HG03175 (cell line): Measurements from ENCODE around the gene FCN2.

Experiments used
- ATAC-seq: cut with Tn5 transposase; IDR thresholded peaks from one replicate; pipeline ENCODE4 v1.9.1; 2021; ENCODE audit warnings: mild to moderate bottlenecking, moderate library complexity; ENCODE audit not compliant: unreplicated experiment

FCN2 gene

DNA sequence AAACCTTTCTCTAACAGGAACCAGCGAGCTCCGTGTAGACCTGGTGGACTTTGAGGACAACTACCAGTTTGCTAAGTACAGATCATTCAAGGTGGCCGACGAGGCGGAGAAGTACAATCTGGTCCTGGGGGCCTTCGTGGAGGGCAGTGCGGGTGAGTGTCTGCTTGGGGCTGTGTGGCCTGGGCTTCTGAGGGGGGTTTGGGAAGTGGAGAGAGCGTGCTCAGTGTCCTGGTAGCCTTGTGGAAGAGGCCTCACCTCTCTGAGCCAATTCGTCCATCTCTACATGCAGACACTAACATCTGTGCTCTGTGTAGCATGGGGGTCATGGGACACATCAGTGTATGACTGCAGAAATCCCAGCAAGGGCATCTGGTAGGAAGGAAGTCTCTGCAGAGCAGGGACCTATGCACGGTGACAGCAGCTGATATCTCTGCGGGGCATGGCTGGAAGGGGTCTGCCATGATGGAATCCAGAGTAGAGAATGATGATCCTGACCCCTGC, 5.9 kb downstream of the FCN2 start:
- ATAC-seq = no peak

DNA sequence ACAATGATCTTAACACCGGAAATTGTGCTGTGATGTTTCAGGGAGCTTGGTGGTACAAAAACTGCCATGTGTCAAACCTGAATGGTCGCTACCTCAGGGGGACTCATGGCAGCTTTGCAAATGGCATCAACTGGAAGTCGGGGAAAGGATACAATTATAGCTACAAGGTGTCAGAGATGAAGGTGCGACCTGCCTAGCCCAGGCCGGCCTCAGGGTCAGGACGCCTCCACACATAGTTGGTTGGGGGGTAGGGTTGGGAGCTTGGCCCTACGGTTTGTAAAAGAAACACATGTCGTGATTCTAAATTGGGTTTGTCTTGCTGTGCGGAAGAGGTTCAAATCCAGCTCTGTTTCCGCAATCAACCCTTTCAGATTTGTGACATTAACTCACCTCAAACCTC, 6.6 kb downstream of the FCN2 start:
- no peak for ATAC-seq

DNA sequence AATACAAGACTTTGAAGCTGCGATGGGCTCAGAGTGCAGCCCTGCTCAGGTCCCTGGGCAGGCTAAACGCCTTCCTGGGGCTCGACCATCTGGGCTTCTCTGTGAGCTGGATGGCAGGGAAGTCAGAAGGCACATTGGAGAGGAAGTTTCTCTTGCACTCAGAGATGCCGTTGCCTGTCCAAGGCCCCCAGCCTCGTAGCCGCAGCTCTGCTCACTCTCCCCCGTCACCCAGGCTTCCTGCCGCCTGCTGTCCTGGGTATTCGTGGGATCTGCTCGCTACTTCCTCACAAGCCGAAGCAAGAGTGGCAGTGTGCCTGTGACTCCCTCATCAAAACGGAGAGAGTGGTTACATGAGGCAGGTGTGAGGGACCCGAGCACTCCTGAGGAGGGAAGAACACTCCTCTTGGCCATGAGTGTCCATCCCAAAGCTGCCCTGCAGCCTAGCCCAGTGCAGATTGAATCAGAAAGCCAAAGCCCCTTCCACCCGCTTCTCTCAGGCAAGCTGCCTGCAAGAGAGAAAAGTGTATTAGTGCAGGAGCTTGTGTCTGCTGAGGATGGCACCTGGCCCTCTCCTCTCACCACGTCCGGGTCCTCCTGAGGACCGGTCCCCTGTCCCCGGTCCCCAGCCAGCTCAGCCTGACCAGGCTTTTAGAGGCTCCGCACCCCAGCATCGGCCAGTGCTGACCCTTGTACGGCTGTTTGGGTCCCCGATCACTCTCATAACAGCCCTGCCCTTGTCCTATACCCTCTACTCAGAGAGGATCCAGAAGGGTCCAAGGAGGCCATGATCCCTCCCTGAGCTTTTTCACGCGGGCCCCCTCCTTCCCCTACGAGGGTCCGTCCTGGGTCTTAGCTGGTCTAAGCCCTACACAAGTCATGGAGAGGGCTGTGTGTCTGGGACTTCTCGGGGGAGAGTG, 7.3 kb downstream of the FCN2 start:
- no peak for ATAC-seq

DNA sequence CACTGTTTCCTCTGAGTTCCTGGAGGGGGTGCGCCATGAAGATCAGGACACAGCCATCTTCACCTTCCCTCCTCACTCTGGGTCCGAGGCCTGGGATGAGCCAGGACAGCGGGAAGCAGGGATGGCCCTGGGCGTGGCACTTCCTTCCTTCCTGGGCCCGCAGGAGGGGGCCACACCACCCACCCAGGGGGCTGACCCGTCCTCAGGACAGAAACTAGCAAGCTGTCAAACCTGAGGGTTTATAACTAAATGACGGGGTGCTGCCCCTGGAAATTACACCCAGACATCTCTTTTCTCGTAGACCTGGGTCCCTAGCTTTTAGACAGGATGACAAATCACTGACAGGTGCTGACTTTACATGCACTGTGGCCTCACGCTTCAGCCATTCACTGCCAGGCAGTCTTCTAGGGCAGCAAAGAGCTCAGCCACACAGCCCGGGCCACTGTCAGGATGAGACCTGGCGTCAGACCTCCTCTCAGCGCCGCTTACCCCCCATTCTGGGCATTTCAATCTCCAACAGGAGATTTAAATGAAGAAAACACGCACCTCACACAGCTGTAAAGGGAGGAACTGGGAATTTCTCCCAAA, 8.1 kb downstream of the FCN2 start:
- no peak for ATAC-seq

DNA sequence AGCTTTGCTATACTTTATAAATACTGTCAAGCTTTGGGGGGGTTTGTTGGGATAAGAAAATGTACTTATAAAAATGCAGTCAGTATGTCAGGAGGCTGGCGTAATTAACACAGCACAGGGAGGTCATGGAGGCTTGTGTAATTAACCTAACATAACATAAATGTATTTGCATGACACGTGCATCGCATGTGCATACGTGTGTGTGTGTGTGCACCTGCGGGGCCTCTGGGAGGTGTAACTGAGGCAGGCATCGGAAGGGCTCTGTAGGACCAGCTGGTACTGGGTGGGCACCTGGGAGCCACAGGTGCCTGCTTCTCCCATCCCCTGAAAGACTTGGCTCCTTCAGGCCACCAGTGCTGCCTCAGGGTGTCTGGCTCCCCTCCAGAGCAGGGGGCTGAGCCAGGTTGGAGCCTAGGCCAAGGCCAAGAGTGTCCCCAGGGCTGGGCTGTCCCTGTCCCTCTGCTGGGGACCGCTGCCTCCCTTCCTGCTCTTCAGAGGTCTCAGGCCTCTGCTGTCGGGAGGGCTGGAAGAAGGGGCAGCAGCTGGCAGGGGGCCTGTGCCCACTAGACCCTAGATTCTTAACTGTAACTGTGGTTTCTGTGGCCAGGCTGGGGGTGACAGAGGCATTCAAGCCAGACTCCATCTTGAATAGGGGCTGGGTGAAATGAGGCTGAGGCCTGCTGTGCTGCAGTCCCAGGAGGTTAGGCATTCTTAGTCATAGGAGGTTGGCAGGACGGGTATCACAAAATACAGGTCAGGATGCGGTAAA, 9.0 kb downstream of the FCN2 start:
- no peak for ATAC-seq

DNA sequence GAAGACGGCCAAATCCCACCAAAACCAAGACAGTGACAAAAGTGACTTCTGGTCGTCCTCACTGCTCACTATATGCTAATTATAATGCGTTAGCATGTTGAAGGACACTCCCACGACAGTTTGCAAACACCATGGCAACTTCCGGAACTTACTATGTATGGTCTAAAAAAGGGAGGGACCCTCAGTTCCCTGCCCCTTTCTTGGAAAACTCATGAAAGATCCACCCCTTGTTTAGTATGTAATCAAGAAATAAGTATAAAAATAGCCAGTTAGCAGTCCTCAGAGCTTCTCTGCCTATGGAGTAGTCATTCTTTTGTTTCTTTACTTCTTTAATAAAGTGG, 9.5 kb downstream of the FCN2 start:
- no peak for ATAC-seq

DNA sequence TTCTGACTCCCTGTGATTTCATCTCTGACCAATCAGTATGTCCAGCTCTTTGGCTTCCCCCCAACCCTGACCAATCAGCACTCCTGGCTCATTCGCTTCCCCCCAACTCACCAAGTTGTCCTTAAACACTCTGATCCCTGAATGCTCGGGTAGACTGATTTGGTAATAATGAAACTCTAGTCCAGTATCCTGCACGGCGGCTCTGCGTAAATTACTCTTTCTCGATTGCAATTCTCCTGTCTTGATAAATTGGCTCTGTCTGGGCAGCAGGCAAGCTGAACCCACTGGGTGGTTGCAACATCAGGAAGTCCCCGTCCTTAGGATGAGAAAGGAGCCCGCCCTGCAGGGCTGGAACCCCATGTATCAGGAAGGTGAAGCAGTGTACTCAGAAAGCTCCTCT, 10.4 kb downstream of the FCN2 start:
- no peak for ATAC-seq

DNA sequence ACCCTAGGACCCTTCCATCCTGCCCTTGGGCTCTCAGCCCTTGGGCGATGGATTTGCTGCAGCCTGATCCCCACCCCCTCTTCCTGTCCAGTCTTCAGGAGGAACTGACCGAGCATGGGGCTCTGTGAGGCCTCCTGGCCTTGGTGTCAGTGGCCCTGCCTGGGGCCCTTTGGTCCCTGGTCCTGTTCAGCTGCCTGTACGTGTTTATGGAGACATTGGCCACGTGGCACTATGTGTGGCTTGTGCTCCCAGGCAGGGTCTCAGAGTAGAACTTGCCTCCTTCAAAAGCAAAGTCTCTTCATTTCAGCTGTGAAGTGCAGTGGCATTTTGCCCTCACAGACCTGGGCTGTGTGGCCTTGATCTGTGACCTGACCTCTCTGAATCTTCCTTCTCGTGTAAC, 11.1 kb downstream of the FCN2 start:
- no peak for ATAC-seq

DNA sequence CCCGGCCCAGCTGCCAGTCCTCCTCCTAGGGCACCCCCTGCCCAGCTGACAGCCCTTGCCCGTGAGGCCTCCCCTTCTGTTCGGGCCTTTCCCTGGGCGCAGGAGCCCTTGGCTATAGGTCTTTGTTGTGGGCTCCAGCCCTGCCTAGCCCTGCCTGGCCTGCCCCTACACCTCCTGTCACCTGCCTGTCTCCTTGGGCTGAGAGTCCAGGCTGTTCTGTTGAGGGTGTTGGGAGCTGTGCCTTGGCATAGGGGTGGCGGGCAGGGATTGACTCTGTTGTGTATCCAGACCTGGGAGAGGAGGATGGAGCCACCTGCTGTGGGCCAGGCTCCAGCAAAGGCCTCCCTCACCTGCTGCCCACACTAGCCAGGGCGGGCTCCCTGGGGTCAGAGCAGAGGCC, 11.6 kb downstream of the FCN2 start:
- no peak for ATAC-seq

DNA sequence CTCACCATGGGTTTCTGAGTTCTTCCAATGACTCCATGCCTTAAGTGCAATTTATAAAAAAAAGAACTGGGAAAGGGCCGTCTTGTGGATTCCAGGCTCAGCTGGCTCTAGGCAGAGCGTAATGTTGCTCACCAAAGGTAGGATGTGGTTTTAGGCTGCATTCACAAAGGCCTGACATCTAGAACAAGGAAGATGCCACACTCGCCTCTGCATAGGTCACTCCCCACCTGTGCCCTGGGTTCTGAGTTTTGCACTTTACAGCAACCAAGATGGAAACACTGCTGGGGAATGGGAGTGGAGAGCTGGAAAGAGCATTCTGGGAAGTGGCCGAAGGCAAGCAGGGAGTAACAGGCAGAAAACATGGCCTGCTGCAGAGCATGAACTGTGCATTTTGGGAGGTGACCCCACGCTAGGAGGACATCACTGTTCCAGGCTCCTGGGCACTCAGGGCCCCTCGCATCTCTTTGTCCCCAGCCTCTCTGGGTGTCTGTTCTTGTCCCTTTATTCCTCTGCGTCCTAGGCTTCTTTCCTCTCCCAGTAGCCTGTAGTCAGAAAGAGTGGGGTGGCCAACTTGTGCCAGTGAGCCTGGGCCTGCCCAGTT, 12.3 kb downstream of the FCN2 start:
- ATAC-seq = no peak

DNA sequence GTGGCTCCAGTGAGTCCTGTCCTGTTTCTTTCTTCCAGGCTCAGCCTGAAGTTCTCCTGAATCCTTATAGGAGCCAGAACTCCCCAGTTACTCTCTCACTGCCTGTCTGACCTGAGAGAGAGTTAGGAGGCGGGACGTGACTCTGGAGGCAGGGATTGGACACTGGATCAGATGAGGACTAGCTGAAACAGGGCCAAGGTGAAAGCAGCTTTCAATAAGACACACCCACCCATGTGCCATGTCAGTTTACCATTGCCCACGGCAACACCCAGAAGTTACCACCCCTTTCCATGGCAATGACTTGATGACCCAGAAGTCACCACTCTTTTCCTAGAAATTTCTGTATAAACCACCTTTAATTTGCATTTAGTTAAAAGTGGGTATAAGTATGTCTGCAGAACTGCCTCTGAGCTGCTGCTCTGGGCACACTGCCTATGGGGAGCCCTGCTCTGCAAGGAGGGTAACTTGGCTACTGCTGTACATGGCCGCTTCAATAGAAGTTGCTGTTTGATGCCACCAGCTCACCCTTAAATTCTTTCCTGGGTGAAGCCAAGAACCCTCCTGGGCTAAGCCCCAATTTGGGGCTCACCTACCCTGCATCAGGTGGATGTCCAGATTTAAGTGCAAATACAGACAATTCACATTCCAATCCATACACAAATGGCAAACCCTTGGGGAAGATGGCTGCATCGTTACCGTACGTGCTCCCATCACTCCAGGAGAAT, 13.7 kb downstream of the FCN2 start:
- no peak for ATAC-seq

DNA sequence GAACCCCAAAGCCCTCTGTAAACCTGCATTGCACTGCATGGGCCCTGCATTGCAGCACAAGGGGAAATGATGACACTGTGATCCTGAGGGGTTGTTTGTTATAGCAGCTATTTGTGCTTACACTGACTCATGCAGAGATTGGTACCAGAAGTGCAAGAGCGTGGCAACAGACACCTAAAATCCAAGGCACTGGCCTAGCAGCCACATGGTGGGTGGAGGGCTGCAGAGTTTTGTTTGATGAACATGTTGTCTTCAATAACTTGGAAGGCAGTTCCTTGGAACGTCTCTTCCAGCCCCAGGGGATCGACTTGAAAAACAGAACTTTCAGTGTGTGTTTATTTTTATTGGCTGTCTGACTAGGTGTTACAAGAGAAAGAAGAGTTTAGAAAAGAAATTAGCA, 14.5 kb downstream of the FCN2 start:
- no peak for ATAC-seq

DNA sequence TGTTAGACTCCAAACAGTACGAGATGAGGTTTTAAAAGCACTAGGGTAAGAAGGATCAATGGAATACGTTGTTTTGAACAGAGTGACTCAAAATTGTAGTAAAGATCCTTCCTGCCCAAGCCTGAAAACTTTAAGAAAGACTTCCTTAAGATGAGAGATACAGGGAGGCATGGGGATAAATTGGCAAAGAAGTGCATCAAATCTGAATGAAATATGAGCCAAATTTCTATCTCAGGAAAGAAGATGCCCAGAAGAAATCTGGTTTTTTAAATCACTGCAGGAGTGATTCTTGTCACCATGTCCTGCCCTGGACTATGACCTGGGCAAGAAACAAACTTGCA, 14.9 kb downstream of the FCN2 start:
- no peak for ATAC-seq

DNA sequence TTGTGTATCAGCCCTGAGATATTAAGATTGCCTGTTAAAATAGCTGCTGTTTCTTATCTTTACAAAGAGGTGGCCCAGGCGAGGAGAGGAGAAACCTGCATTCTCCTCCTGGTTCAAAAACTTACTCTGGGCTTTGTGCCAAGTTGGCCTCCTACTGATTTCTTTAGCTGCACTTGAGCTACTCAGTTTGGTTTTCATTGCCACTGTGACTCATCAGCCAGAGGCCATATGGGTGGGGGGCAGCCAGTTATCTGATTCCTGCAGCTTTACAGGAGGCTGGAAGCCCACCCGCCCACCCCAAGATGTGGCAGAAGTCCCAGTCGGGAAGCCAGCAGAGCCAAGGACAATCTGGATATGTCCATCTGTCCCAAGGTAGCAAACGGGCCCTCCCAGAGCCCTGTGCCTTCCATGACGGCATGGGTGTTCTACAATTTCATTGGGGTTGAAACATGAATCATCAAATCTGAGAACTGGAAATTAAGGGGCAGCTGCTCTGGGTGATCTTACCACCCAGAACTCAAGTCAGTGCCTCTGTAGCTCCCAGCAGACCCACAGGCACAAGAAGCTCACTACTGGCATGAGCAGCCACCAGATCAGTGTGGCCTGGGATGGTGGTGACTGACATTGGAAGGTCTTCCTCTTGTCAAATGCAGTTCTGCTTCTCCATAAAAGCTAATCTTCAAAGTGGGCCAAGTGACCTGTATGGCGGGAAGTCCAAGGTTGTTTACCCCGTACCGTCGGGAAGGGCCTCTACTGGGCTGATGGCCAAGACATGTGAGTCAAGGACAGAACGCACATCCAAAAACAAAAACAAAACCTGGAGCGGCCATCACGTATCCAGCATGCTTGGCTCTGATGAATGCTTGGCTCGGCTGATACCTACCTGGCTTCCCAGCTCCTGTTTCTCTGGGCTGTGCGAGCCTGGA, 15.6 kb downstream of the FCN2 start:
- no peak for ATAC-seq

DNA sequence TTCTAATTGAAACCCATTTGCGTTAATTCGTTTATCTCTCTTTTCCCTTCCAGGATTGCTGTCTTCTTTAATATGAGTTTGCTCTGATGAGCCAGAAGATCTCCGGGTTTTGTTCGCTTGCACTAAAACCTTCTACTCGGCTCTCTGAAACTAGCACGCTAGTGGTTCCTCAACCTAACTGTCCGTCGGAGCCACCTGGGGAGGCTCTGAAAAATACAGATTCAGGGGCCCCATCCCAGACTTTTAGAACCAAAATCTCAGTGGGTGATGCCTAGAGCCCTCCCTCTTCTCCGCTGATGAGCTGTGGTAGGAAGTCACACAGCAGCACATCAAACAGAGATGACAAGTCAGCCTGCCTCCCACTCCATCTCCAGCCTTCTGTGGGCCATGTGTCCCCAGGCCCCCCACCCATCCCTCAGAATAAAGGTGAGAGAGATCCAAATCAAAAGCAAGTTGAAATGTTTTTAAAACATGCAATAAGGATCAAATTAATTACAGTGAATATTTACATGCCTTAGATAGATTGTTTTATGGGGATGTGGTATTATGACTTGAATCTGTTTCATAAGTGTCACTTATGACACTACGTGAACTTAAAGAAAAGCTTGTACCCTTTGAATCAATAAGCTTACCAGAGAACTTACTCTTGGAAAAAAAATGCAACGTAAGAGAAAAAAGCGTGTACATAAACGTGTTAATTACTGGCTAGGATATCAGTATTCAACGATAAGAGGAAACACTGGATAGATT, 16.4 kb downstream of the FCN2 start:
- ATAC-seq = no peak

DNA sequence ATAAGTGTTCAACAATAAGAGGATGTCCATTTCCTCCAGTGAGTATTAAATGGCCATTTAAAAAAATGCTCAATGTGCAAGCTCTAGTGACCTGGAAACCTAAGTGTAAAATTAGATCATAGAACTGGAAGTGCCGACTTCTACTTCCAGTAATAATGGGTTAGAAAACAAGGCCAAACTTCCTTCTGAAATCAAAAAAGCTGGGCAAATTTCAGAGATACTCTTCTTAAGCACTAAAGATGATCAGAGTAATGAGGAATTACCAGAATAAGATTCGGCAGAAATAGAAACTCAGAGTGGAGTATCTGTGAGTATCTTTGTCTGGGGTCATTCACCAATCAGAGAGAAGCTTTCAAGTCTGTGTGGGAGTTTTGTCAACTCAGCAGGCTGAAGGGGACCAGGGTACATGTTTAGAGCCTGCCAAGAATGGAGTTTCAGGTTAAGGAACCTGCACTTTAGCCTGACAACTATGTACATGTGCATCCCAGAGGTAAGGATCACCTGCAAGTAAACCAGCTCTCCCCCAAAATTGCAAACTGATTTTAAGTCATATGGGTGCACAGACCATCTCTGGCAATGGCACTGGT, 17.1 kb downstream of the FCN2 start:
- no peak for ATAC-seq

DNA sequence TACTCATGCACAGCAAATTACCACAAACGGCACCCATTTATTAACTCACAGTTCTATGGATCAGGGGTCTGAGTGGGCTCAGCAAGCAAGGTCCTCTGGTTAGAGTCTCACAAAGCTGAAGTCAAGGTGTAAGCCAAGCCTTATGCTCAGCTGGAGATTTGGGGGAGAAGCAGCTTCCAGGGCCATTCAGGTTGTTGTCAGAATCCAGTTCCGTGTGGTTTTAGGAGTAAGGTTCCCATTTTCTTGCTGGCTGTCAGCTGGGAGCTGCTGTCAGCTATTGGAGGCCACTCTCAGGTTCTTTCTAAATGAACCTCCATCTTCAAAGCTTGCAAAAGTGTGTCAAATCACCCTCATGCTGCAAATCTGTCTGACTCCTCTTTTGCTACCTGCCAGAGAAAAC, 17.7 kb downstream of the FCN2 start:
- no peak for ATAC-seq

DNA sequence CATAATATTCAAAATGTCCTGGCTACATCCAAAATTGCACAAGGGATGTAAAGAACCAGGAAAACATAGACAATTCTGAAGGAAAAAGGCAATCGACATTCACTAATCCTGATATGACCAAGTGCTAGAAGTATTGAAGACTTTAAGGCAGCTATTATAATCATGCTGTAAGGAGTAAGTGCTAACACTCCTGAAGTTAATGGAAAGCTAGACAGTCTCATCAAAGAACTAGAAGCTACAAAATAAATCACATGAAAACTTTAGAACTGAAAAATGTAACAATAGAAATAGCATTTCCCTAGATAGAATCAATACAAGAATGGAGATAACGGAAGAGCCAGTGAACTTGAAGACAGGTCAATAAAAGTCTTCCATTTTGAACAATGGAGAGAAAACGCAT, 18.6 kb downstream of the FCN2 start:
- no peak for ATAC-seq

DNA sequence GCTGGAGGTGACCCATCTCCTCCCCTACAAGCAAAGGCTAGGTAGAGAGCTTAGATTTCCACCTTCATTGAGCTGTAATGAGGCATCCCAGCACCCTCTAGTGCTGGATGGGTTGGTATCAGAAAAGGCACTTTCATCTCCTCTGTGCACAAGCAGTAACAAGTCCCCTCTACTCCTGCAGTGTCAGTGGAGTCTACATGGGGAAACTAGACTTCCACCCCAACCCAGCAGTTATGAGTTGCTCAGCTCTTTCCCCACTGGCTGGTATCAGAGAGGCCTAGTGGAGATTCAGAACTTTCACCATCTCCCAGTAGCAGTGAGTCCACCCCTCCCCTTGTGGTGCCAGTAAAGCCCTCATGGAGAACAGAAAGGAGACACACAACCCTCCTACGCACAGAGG, 19.2 kb downstream of the FCN2 start:
- ATAC-seq = no peak
